Gastroesophageal sphincter (tissue), 4 donors: Measurements from ENCODE around the gene TMSB10. TPM values are rescaled to one million over a fixed set of nuclear protein-coding genes. Genes with fewer than 3 reads are reported as not detected.
A peak's percentile ranks its signal among the peaks of the same experiment; 100 is the strongest.

Experiments
- ATAC-seq: fragments of 150-250 bp; one replicate; pipeline ENCODE4 v1.9.1; 2016; ENCODE audit warnings: mild to moderate bottlenecking, moderate library complexity
- H3K27ac ChIP-seq, 4 donors: fragments of 200-600 bp; sonication (generic) in 3 of 4; 1 replicate in 3 of 4; 2 replicates in 1 of 4; pipeline ENCODE4 v1.5.1; 2016 to 2019
- H3K27me3 ChIP-seq: fragments of 200-600 bp; sonication (generic); one replicate; pipeline ENCODE4 v1.5.1; 2019
- H3K36me3 ChIP-seq, 2 donors: fragments of 200-600 bp; sonication (generic); one replicate each; pipeline ENCODE4 v1.5.1; 2019; ENCODE audit warnings: control low read depth in 1 of 2
- H3K4me1 ChIP-seq, 3 donors: fragments of 200-600 bp; sonication (generic); 1 replicate in 2 of 3; 2 replicates in 1 of 3; pipeline ENCODE4 v1.5.1; 2016 to 2019; ENCODE audit warnings: control low read depth in 2 of 3
- H3K4me3 ChIP-seq, 2 donors: fragments of 200-600 bp; sonication (generic); one replicate each; pipeline ENCODE4 v1.5.1; 2019; ENCODE audit warnings: mild to moderate bottlenecking in 1 of 2, moderate library complexity in 1 of 2
- H3K9me3 ChIP-seq, 3 donors: fragments of 200-600 bp; sonication (generic); one replicate each; pipeline ENCODE4 v1.5.1; 2017 to 2019; ENCODE audit warnings: control low read depth in 2 of 3
- CTCF ChIP-seq, 4 experiments: fragments of 200-600 bp in 2 of 4; fragments of 450-650 bp in 2 of 4; sonication (generic) in 1 of 4; IDR thresholded peaks; one replicate each; pipeline ENCODE4 v1.5.1; 2017 to 2019; ENCODE audit warnings: antibody characterized with exemption in 4 of 4, mild to moderate bottlenecking in 2 of 4, moderate library complexity in 2 of 4
- EP300 ChIP-seq: sonication (generic); formaldehyde crosslinking; IDR thresholded peaks from one replicate; pipeline ENCODE4 v1.6.1; 2017; ENCODE audit warnings: antibody characterized with exemption, mild to moderate bottlenecking
- POLR2A ChIP-seq, 2 donors: fragments of 450-650 bp; IDR thresholded peaks; one replicate each; pipeline ENCODE4 v1.6.1; 2017; ENCODE audit warnings: antibody characterized with exemption in 2 of 2, mild to moderate bottlenecking in 2 of 2, moderate library complexity in 1 of 2
- POLR2AphosphoS5 ChIP-seq: sonication (generic); formaldehyde crosslinking; IDR thresholded peaks from one replicate; pipeline ENCODE4 v1.6.1; 2017; ENCODE audit warnings: antibody characterized with exemption
- WGBS, 2 donors: methylation state at CpG; one replicate each; pipeline ENCODE4 v1.1.5; 2018; ENCODE audit warnings: low coverage in 1 of 2; 5-methylcytosine and 5-hydroxymethylcytosine counted together
- total RNA-seq, 4 donors: library from RNA; depleted of rRNA; stranded (reverse); fragments of >200 nt; gene quantifications; one replicate each; pipeline ENCODE4 v1.1.0, GENCODE V29; 2016

Gene TMSB10
- total RNA-seq, 4 donors from 2014 or later: 797 to 2,612 (median 1,708) TPM

- 0 to 2% methylated on average over 11 to 17 of the region's 38 CpGs for WGBS, 2 donors
- Histone ChIP-seq H3K36me3 (no peaks in the 10 kb centered on the region), H3K4me3 (peak overlapping the region; percentile 92 to 97), H3K9me3 (no peaks in the 10 kb centered on the region), H3K27ac (peak overlapping the region; percentile 78 to 95 (median 94)), H3K27me3 (no peaks in the 10 kb centered on the region), H3K4me1 (peaks cover 0 to 23% (median 4%) of the 10 kb centered on the region in 3 donors)
- no peak for TF ChIP-seq EP300
- no peak for TF ChIP-seq POLR2A (IDR thresholded peaks at IDR 0.05)
- no peak for TF ChIP-seq POLR2AphosphoS5
- TF ChIP-seq CTCF (IDR thresholded peaks at IDR 0.05): no peak
- no peak for ATAC-seq
Measured at GRCh38 chr2:84906108-84906899, 848 bp downstream of the TMSB10 start.

- no peaks in the 10 kb centered on the region for H3K36me3 ChIP-seq
- no peaks in the 10 kb centered on the region for H3K9me3 ChIP-seq
- peak overlapping the region; percentile 78 to 95 (median 94) for H3K27ac ChIP-seq
- no peaks in the 10 kb centered on the region for H3K27me3 ChIP-seq
- ATAC-seq: peak; percentile 60
- peak overlapping the region; percentile 92 to 97 for H3K4me3 ChIP-seq
- TF ChIP-seq EP300: no peak
- peak; percentile 66 for TF ChIP-seq POLR2AphosphoS5
- peak; percentile 35 to 44 for TF ChIP-seq POLR2A (IDR thresholded peaks at IDR 0.05)
- H3K4me1 ChIP-seq: peaks cover 0 to 23% (median 4%) of the 10 kb centered on the region in 3 donors
- WGBS, 2 donors: 15 to 40% methylated on average over 4 to 15 of the region's 15 CpGs
Measured at GRCh38 chr2:84906900-84907714, 1.7 kb downstream of the TMSB10 start.

- no peak for ATAC-seq
- H3K36me3 ChIP-seq: no peaks in the 10 kb centered on the region
- no peak overlapping the region for H3K4me3 ChIP-seq
- H3K9me3 ChIP-seq: no peaks in the 10 kb centered on the region
- WGBS, 2 donors: 94 to 100% methylated on average over 2 of the region's 2 CpGs
- H3K4me1 ChIP-seq: peaks cover 0 to 21% (median 4%) of the 10 kb centered on the region in 3 donors
- no peaks in the 10 kb centered on the region for H3K27me3 ChIP-seq
- TF ChIP-seq POLR2A (IDR thresholded peaks at IDR 0.05): no peak
- TF ChIP-seq CTCF (IDR thresholded peaks at IDR 0.05): no peak
- TF ChIP-seq POLR2AphosphoS5: no peak
- no peak for TF ChIP-seq EP300
- H3K27ac ChIP-seq: no peak overlapping the region
Measured at GRCh38 chr2:84908948-84909713, 3.7 kb downstream of the TMSB10 start.

GRCh38 chr2:84911135-84911678 lies 5.8 kb downstream of the TMSB10 start:
- H3K4me1 ChIP-seq: peaks cover 0 to 15% (median 0%) of the 10 kb centered on the region in 3 donors
- ATAC-seq: no peak
- no peak overlapping the region for H3K4me3 ChIP-seq
- H3K36me3 ChIP-seq: no peaks in the 10 kb centered on the region
- no peaks in the 10 kb centered on the region for H3K27me3 ChIP-seq
- H3K27ac ChIP-seq: no peak overlapping the region
- WGBS, 2 donors: 94 to 96% methylated on average over 5 of the region's 5 CpGs
- no peaks in the 10 kb centered on the region for H3K9me3 ChIP-seq
- TF ChIP-seq POLR2A (IDR thresholded peaks at IDR 0.05) (no peak), CTCF (IDR thresholded peaks at IDR 0.05) (no peak), POLR2AphosphoS5 (no peak), EP300 (no peak)

GRCh38 chr2:84912984-84913383 lies 7.5 kb downstream of the TMSB10 start:
- no peak overlapping the region for H3K27ac ChIP-seq
- TF ChIP-seq POLR2AphosphoS5 (no peak), POLR2A (IDR thresholded peaks at IDR 0.05) (no peak), CTCF (IDR thresholded peaks at IDR 0.05) (no peak), EP300 (no peak)
- WGBS, 2 donors: 96% methylated on average over 4 of the region's 4 CpGs

More at GRCh38 chr2:84912984-84913383, 7.5 kb downstream of the TMSB10 start:
- Histone ChIP-seq H3K27me3 (no peaks in the 10 kb centered on the region), H3K36me3 (no peaks in the 10 kb centered on the region), H3K4me1 (no peaks in the 10 kb centered on the region), H3K4me3 (no peak overlapping the region), H3K9me3 (no peaks in the 10 kb centered on the region)
- no peak for ATAC-seq
